ES-I3 (cell line): ENCODE measurements around the gene ARHGEF10L.

Experiments
- H3K36me3 ChIP-seq: 2 replicates; pipeline ENCODE4 v1.6.1; 2013; ENCODE audit warnings: mild to moderate bottlenecking, low read length, control low read depth, moderate library complexity; ENCODE audit not compliant: insufficient read depth
- H3K4me1 ChIP-seq: 2 replicates; pipeline ENCODE4 v1.6.1; 2013; ENCODE audit warnings: mild to moderate bottlenecking, control low read depth, low read length; ENCODE audit not compliant: insufficient read depth
- H3K9ac ChIP-seq: 2 replicates; pipeline ENCODE4 v1.6.1; 2013; ENCODE audit warnings: low read depth, mild to moderate bottlenecking, low read length, moderate library complexity
- H3K9me3 ChIP-seq: 2 replicates; pipeline ENCODE4 v1.6.1; 2013; ENCODE audit warnings: mild to moderate bottlenecking, low read length, moderate library complexity; ENCODE audit not compliant: control insufficient read depth, insufficient read depth

Gene ARHGEF10L

GRCh38 chr1:17551755-17552234 lies 12.3 kb downstream of the ARHGEF10L start:
- H3K9ac ChIP-seq = 0 out of 2 replicates have a peak overlapping the region, but pooled peaks have one; percentile 1
- no peaks in the 10 kb centered on the region for H3K36me3 ChIP-seq
- H3K4me1 ChIP-seq = peaks cover 54% of the 10 kb centered on the region
- H3K9me3 ChIP-seq = no peaks in the 10 kb centered on the region

- no peaks in the 10 kb centered on the region for H3K9me3 ChIP-seq
- H3K36me3 ChIP-seq = no peaks in the 10 kb centered on the region
- peaks cover 56% of the 10 kb centered on the region for H3K4me1 ChIP-seq
- H3K9ac ChIP-seq = no peak overlapping the region
Observed at GRCh38 chr1:17553975-17554700, 14.6 kb downstream of the ARHGEF10L start.

- no peak overlapping the region for H3K9ac ChIP-seq
- H3K4me1 ChIP-seq = peaks cover 56% of the 10 kb centered on the region
Observed at GRCh38 chr1:17554954-17555353, 15.5 kb downstream of the ARHGEF10L start.

GRCh38 chr1:17557986-17558385 lies 18.5 kb downstream of the ARHGEF10L start:
- Histone ChIP-seq H3K9ac (no peak overlapping the region), H3K4me1 (peaks cover 54% of the 10 kb centered on the region), H3K36me3 (no peaks in the 10 kb centered on the region), H3K9me3 (no peaks in the 10 kb centered on the region)

More at GRCh38 chr1:17554954-17555353, 15.5 kb downstream of the ARHGEF10L start:
- Histone ChIP-seq H3K9me3 (no peaks in the 10 kb centered on the region), H3K36me3 (no peaks in the 10 kb centered on the region)

- peaks cover 54% of the 10 kb centered on the region for H3K4me1 ChIP-seq
- no peak overlapping the region for H3K9ac ChIP-seq
- H3K36me3 ChIP-seq = no peaks in the 10 kb centered on the region
- no peaks in the 10 kb centered on the region for H3K9me3 ChIP-seq
Observed at GRCh38 chr1:17558541-17558940, 19.0 kb downstream of the ARHGEF10L start.

GRCh38 chr1:17558954-17559614 lies 19.6 kb downstream of the ARHGEF10L start:
- H3K9ac ChIP-seq = no peak overlapping the region
- H3K9me3 ChIP-seq = no peaks in the 10 kb centered on the region
- H3K36me3 ChIP-seq = no peaks in the 10 kb centered on the region
- peaks cover 49% of the 10 kb centered on the region for H3K4me1 ChIP-seq

- Histone ChIP-seq H3K9ac (no peak overlapping the region), H3K4me1 (peaks cover 52% of the 10 kb centered on the region), H3K9me3 (no peaks in the 10 kb centered on the region), H3K36me3 (no peaks in the 10 kb centered on the region)
Observed at GRCh38 chr1:17559615-17560419, 20.3 kb downstream of the ARHGEF10L start.

- Histone ChIP-seq H3K36me3 (no peaks in the 10 kb centered on the region), H3K9ac (no peak overlapping the region), H3K9me3 (no peaks in the 10 kb centered on the region), H3K4me1 (peaks cover 63% of the 10 kb centered on the region)
Observed at GRCh38 chr1:17561247-17561548, 21.7 kb downstream of the ARHGEF10L start.

- no peaks in the 10 kb centered on the region for H3K36me3 ChIP-seq
- H3K4me1 ChIP-seq = peaks cover 59% of the 10 kb centered on the region
- H3K9ac ChIP-seq = no peak overlapping the region
- H3K9me3 ChIP-seq = no peaks in the 10 kb centered on the region
Observed at GRCh38 chr1:17561561-17561985, 22.1 kb downstream of the ARHGEF10L start.

GRCh38 chr1:17562375-17562774 lies 22.9 kb downstream of the ARHGEF10L start:
- no peaks in the 10 kb centered on the region for H3K36me3 ChIP-seq
- H3K9ac ChIP-seq = no peak overlapping the region
- H3K9me3 ChIP-seq = no peaks in the 10 kb centered on the region
- peaks cover 57% of the 10 kb centered on the region for H3K4me1 ChIP-seq

GRCh38 chr1:17563494-17564281 lies 24.2 kb downstream of the ARHGEF10L start:
- peaks cover 51% of the 10 kb centered on the region for H3K4me1 ChIP-seq

GRCh38 chr1:17564458-17565393 lies 25.2 kb downstream of the ARHGEF10L start:
- Histone ChIP-seq H3K9me3 (no peaks in the 10 kb centered on the region), H3K4me1 (peaks cover 52% of the 10 kb centered on the region), H3K36me3 (no peaks in the 10 kb centered on the region), H3K9ac (no peak overlapping the region)

More at GRCh38 chr1:17563494-17564281, 24.2 kb downstream of the ARHGEF10L start:
- Histone ChIP-seq H3K9ac (no peak overlapping the region), H3K9me3 (no peaks in the 10 kb centered on the region), H3K36me3 (no peaks in the 10 kb centered on the region)
